ENCODE measurements around the gene FUT9. TPM values are rescaled to one million over a fixed set of nuclear protein-coding genes. Genes with fewer than 3 reads are reported as not detected.

FUT9 gene
- total RNA-seq, 6 experiments from 2014 or later, result not detected

GRCh38 chr6:96234444-96234843 is 218.7 kb downstream of the FUT9 start:
- no peak overlapping the region for H3K4me3 Mint-ChIP-seq
- DNase-seq, result no peak
- H3K27me3 Mint-ChIP-seq (ENCODE audit: insufficient read depth), result no peaks in the 10 kb centered on the region; the same call in 1 of the 2 replicates
- no peaks in the 10 kb centered on the region for H3K4me1 Mint-ChIP-seq (ENCODE audit: low read depth)
- peaks cover 22% of the 10 kb centered on the region for H3K9me3 Mint-ChIP-seq
- H3K36me3 Mint-ChIP-seq (ENCODE audit: low read depth), result no peaks in the 10 kb centered on the region
- no peak for TF ChIP-seq CTCF (IDR thresholded peaks at IDR 0.05)
- H3K27ac Mint-ChIP-seq, result no peak overlapping the region

GRCh38 chr6:96235927-96236326 is 220.2 kb downstream of the FUT9 start:
- Mint-ChIP-seq H3K27ac (no peak overlapping the region), H3K27me3 (ENCODE audit: insufficient read depth) (no peaks in the 10 kb centered on the region; the same call in 1 of the 2 replicates), H3K4me3 (no peak overlapping the region), H3K4me1 (ENCODE audit: low read depth) (no peaks in the 10 kb centered on the region), H3K36me3 (ENCODE audit: low read depth) (no peaks in the 10 kb centered on the region), H3K9me3 (peaks cover 37% of the 10 kb centered on the region)
- TF ChIP-seq CTCF (IDR thresholded peaks at IDR 0.05), result no peak
- DNase-seq, result no peak

GRCh38 chr6:96236471-96236870 is 220.7 kb downstream of the FUT9 start:
- no peak overlapping the region for H3K27ac Mint-ChIP-seq
- no peak for TF ChIP-seq CTCF (IDR thresholded peaks at IDR 0.05)
- no peak for DNase-seq
- H3K27me3 Mint-ChIP-seq (ENCODE audit: insufficient read depth), result no peaks in the 10 kb centered on the region; the same call in 1 of the 2 replicates
- H3K36me3 Mint-ChIP-seq (ENCODE audit: low read depth), result no peaks in the 10 kb centered on the region
- no peak overlapping the region for H3K4me3 Mint-ChIP-seq
- H3K9me3 Mint-ChIP-seq, result peaks cover 39% of the 10 kb centered on the region
- no peaks in the 10 kb centered on the region for H3K4me1 Mint-ChIP-seq (ENCODE audit: low read depth)

- Mint-ChIP-seq H3K9me3 (peaks cover 35% of the 10 kb centered on the region), H3K27ac (no peak overlapping the region), H3K27me3 (ENCODE audit: insufficient read depth) (no peaks in the 10 kb centered on the region; the same call in 1 of the 2 replicates), H3K4me1 (ENCODE audit: low read depth) (no peaks in the 10 kb centered on the region), H3K4me3 (no peak overlapping the region), H3K36me3 (ENCODE audit: low read depth) (no peaks in the 10 kb centered on the region)
- DNase-seq, result no peak
- no peak for TF ChIP-seq CTCF (IDR thresholded peaks at IDR 0.05)
Observed at GRCh38 chr6:96237638-96238347, 222.0 kb downstream of the FUT9 start.

GRCh38 chr6:96246563-96246962 is 230.8 kb downstream of the FUT9 start:
- no peak for TF ChIP-seq CTCF (IDR thresholded peaks at IDR 0.05)
- H3K36me3 Mint-ChIP-seq (ENCODE audit: low read depth), result no peaks in the 10 kb centered on the region
- H3K4me3 Mint-ChIP-seq, result no peak overlapping the region
- peaks cover 27% of the 10 kb centered on the region for H3K9me3 Mint-ChIP-seq
- DNase-seq, result no peak
- no peaks in the 10 kb centered on the region for H3K4me1 Mint-ChIP-seq (ENCODE audit: low read depth)
- no peak overlapping the region for H3K27ac Mint-ChIP-seq
- H3K27me3 Mint-ChIP-seq (ENCODE audit: insufficient read depth), result no peaks in the 10 kb centered on the region

Data from HFFc6 (cell line).